Measurements from ENCODE around the gene MIPOL1.
A peak's percentile ranks its signal among the peaks of the same experiment; 100 is the strongest.
"Not testable (repeated sequence)": the region's sequence is repeated elsewhere in the genome, so short reads cannot be mapped to it uniquely, and the experiment has no call there.

Gene MIPOL1

DNA sequence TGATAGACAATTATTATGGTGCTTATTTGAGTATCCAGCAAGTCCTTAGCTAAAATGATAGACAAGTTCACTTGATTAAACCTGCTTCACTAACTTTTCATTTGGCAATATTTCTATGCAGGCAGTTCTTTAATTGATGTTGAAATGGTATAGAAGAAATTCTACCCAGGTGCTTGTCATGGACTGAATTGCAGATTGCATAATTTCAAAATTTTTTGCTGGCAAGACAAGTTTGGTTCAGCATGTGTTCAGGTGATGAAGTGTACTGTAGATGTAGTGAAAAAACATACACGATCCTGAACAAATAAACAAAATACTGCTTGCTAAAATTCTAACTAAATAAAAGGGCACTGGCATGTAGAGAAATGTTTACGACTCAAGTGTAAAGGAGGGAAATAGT lies 208.4 kb downstream of the MIPOL1 start:
- no peak for DNase-seq

- peak; percentile 86 for DNase-seq
Measured at GRCh38 chr14:37411079-37411735, 213.5 kb downstream of the MIPOL1 start.

GRCh38 chr14:37413050-37413449 lies 215.3 kb downstream of the MIPOL1 start:
- no peak for DNase-seq

- no peak for DNase-seq
Measured at GRCh38 chr14:37413504-37414003, 215.8 kb downstream of the MIPOL1 start.

GRCh38 chr14:37416264-37416663 lies 218.5 kb downstream of the MIPOL1 start:
- no peak for DNase-seq

DNA sequence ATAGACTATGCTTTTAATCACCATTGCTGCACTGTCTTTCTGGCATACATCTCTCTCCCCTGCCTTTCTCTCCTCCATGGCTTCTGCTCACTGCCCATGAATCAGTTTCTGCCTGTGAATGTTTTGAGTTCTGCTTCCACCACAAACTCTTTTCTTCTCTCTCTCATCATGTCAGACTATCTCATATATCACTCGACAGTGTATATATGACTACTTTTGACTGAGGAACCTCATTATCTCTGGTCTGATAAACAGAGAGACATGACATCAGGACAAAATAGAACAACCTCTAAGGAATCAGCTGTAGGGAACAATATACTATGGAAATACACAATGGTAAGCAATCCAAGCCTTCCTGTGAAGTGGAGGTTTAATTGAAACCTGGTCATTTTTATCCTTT lies 219.4 kb downstream of the MIPOL1 start:
- DNase-seq: no peak

- DNase-seq: no peak
Measured at GRCh38 chr14:37417833-37418232, 220.1 kb downstream of the MIPOL1 start.

DNA sequence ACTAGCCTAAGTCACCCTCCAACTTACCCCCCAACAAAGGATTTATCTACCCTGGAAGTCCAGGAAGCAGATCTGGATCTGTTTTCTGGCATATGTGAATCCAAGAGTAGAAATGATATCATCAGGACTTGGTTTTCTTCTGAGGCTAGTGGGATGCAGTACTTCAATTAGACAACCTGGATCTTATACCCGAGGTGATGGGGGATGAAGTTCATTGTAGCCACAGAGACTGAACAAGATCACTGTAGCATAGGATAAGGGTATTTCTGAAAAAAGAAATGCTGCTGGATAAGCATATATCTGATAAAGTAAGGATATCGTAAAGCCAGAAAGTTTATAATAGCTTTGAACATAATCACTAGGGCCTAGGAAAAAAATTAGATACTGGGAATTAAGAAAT lies 222.9 kb downstream of the MIPOL1 start:
- no peak for DNase-seq

DNA sequence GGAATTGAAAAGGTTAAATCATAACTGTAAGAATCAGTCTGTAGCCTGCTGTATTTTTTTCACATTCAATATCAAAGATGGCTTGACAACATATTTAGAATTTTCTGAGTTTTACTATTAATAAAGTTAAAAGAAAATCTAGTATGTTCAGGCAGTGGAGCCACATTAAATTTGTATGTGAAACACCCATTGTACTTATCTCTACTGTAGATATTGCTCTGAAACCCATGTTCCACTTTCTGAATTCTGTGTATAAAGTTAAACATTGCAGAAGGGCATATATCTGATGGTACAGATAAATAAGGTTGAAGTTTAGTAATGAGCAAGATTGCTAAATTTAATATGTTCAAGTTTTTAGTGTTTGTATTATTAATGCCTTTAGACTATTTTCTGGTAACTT lies 224.6 kb downstream of the MIPOL1 start:
- no peak for DNase-seq

DNA sequence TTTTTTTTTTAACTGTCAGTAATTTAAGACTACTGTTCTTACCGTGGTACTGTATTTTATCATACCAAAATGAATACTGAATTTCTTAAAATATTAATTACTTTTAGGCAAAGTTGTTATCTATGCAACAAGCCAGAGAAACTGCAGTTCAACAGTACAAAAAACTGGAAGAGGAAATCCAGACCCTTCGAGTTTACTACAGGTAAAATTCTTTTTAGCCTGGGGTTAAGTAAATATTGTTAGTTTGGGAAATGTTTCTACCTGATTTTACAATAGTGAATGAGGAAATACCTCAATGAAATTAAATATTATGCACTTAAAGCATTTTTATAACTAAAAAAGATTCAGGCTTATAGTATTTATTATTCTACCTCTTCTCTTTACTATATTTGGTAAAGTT lies 225.0 kb downstream of the MIPOL1 start:
- no peak for DNase-seq

- no peak for DNase-seq
Measured at GRCh38 chr14:37428954-37429353, 231.2 kb downstream of the MIPOL1 start.

DNA sequence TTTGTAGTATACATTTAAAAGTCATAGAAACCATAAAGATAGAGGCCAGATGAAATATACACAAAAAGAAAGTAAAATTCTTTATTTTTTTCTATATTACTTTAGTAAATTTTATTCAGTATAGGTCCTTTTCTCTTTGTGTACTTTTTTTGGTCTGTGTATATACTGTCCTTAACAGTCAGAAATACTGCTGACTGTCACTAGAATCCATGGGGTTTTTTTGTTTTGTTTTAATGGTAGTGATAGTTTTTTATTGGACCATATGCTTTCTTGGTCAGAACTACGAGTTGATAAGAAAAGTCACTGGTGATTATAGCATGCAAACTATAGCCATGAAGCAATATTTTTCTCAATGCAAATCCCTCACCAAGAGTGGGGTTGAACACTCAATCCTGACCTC lies 231.9 kb downstream of the MIPOL1 start:
- DNase-seq: no peak

DNA sequence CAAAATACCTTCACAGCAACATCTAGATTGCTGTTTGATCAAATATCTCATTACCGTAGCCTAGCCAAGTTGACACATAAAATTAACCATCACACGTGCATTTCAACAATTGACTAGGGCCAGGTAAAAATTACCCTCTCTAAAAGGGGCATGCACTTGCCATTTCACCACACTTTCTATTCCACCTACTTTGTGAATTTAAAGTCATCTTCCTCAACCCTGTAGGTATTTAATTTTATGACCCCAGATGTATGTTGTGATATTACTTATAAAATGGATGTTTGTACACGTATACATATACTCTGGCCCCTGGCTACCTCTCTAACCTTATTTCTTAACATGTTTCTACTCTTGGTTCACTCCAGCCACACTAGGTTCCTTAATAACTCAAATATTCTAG lies 237.1 kb downstream of the MIPOL1 start:
- DNase-seq: no peak

DNA sequence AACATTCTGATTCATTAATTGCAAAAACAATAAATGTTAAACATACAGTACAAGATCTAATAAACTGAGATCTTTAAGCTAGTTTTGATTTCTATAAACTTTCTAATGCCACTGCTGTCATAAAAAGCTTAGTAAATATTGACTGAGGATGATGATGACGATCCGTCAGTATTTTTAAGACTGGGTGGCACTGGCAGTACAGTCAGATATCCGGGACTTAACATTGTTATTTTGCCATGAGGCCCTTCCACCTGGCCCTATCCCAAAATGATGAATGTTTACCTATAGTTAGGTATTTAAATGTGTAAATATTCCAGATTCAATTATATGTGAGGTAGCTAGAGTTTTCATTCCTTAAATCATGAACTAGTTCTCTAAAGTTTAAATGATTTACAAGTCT lies 238.8 kb downstream of the MIPOL1 start:
- DNase-seq: peak; percentile 78

DNA sequence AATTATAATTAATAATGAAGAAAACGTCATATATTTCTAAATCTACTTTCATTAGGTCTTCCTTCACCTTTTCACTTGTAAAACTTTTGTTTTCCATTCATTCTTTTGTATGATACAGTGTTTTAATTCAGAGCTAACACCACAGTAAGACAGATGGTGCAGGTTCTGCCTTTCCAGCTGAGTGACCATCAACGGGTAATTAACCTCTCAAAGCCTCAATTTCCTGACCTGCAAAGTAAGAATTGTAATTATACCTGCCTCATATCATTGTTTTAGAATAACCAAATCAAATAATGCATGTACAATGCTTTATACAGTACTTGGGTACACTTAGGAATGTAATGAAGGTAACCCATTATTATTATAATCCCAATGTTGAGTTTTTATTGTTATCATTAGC lies 239.8 kb downstream of the MIPOL1 start:
- DNase-seq: no peak

- DNase-seq: no peak
Measured at GRCh38 chr14:37438444-37438843, 240.7 kb downstream of the MIPOL1 start.

DNA sequence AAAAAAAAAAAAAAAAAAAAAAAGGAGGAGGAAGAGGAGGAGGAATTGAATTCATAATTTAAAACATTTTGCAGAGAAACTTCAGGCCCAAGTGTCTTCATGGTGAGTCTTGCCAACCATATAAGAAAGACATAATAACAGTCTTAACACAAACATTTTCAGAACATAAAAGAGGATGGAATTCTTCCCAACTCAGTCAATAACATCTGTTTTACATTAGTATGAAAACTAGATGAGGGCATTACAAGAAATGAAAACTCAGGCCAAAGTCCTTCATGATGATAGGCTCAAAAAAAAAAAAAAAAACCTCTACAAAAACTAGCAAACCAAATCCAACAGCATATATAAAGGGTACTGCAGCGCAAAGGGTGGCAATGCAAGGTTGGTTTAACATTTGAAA lies 245.7 kb downstream of the MIPOL1 start:
- no peak for DNase-seq

GRCh38 chr14:37447883-37448391 lies 250.2 kb downstream of the MIPOL1 start:
- no peak for DNase-seq

DNA sequence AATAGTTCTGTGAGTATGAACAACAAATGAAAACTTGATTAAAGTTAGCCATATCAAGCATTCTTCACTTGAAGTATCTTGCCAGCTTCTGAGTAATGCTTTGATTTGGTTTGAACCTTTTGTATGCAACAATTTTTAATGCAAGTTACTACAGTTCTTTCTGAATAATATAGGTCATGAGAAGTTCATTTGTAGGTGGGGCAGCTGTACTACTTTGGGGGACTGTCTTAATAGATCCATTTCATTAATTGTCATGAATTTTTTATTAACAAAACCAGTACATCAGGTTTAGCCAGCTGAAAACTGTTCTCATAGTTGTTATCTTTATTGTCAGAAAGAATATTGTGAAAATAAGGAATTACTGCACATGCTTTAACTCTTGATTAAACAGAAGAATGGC lies 254.6 kb downstream of the MIPOL1 start:
- no peak for DNase-seq

GRCh38 chr14:37453985-37454384 lies 256.2 kb downstream of the MIPOL1 start:
- DNase-seq: no peak

- DNase-seq: no peak
Measured at GRCh38 chr14:37457334-37457733, 259.6 kb downstream of the MIPOL1 start.

- DNase-seq: not testable (repeated sequence)
Measured at GRCh38 chr14:37462426-37462825, 264.7 kb downstream of the MIPOL1 start.

- no peak for DNase-seq
Measured at GRCh38 chr14:37464192-37464858, 266.6 kb downstream of the MIPOL1 start.

GRCh38 chr14:37466003-37466622 lies 268.4 kb downstream of the MIPOL1 start:
- DNase-seq: no peak
